ENCODE data around the gene MAGI2.

DNA sequence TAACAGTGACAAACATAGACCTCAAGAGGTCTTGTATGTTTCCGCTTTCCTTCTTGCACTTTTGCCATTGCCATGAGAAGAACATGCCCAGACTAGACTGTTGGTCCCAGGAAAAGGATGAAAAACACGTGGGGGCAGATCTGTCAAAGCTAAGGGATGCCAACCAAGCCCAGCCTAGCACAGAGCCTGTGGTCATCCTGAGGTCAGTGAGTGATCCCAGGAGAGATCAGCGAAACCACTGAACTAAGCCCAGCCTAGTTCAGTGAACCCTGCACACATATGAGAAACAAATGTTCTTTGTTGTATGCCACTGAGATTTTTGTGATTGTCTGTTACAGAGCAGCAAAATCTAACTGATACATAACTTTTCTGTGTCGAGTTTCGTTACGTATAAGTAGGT, 718.8 kb downstream of the MAGI2 start:
- TF ChIP-seq, protein P1, sequence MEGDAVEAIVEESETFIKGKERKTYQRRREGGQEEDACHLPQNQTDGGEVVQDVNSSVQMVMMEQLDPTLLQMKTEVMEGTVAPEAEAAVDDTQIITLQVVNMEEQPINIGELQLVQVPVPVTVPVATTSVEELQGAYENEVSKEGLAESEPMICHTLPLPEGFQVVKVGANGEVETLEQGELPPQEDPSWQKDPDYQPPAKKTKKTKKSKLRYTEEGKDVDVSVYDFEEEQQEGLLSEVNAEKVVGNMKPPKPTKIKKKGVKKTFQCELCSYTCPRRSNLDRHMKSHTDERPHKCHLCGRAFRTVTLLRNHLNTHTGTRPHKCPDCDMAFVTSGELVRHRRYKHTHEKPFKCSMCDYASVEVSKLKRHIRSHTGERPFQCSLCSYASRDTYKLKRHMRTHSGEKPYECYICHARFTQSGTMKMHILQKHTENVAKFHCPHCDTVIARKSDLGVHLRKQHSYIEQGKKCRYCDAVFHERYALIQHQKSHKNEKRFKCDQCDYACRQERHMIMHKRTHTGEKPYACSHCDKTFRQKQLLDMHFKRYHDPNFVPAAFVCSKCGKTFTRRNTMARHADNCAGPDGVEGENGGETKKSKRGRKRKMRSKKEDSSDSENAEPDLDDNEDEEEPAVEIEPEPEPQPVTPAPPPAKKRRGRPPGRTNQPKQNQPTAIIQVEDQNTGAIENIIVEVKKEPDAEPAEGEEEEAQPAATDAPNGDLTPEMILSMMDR (IDR thresholded peaks at IDR 0.05), result no peak
- TF ChIP-seq POLR2AphosphoS5 (IDR thresholded peaks at IDR 0.05) (no peak), POLR2A (IDR thresholded peaks at IDR 0.05) (no peak), EP300 (IDR thresholded peaks at IDR 0.05) (no peak)
